GM23338 (cell line): ENCODE results near the gene SARS2. TPM values are rescaled to one million over a fixed set of nuclear protein-coding genes. Genes with fewer than 3 reads are reported as not detected.

Experiments used
- ATAC-seq: fragments of 200-7000 bp; cut with Tn5 transposase; 3 replicates; pipeline ENCODE4 v1.9.1; 2020
- DNase-seq: peaks from one replicate; pipeline ENCODE4 v3.0.0-alpha.2; 2015; ENCODE audit warnings: low spot score
- H2AFZ ChIP-seq: fragments of 200-600 bp; sonication (generic); 2 replicates; pipeline ENCODE4 v1.8.0; 2016; ENCODE audit warnings: antibody characterized with exemption, mild to moderate bottlenecking, moderate library complexity
- H3F3A ChIP-seq: fragments of 200-600 bp; sonication (generic); replicated peaks from 2 replicates; pipeline ENCODE4 v1.8.0; 2017; ENCODE audit warnings: antibody characterized with exemption, mixed run types, low read depth
- H3K27ac ChIP-seq: fragments of 200-600 bp; sonication (generic); 2 replicates; pipeline ENCODE4 v1.6.1; 2016; ENCODE audit warnings: low read depth
- H3K27me3 ChIP-seq: fragments of 200-600 bp; sonication (generic); 2 replicates; pipeline ENCODE4 v1.8.0; 2016; ENCODE audit warnings: mild to moderate bottlenecking, mixed run types, moderate library complexity; ENCODE audit not compliant: insufficient read depth
- H3K36me3 ChIP-seq: fragments of 200-600 bp; sonication (generic); 2 replicates; pipeline ENCODE4 v1.8.0; 2016; ENCODE audit warnings: mild to moderate bottlenecking; ENCODE audit not compliant: insufficient read depth
- H3K4me1 ChIP-seq: fragments of 200-600 bp; sonication (generic); 2 replicates; pipeline ENCODE4 v1.8.0; 2016; ENCODE audit warnings: mild to moderate bottlenecking, moderate library complexity; ENCODE audit not compliant: insufficient read depth
- H3K4me2 ChIP-seq: fragments of 200-600 bp; sonication (generic); 2 replicates; pipeline ENCODE4 v1.7.1; 2017; ENCODE audit warnings: mixed run types
- H3K4me3 ChIP-seq: fragments of 200-600 bp; sonication (generic); 2 replicates; pipeline ENCODE4 v1.6.1; 2016; ENCODE audit warnings: mixed run types
- H3K79me2 ChIP-seq: fragments of 200-600 bp; sonication (generic); replicated peaks from 2 replicates; pipeline ENCODE4 v1.8.0; 2017; ENCODE audit warnings: mild to moderate bottlenecking; ENCODE audit not compliant: insufficient read depth
- H3K9me2 ChIP-seq: fragments of 200-600 bp; sonication (generic); 2 replicates; pipeline ENCODE4 v1.8.0; 2017; ENCODE audit not compliant: insufficient read depth
- H4K20me1 ChIP-seq: fragments of 200-600 bp; sonication (generic); replicated peaks from 2 replicates; pipeline ENCODE4 v1.8.0; 2017; ENCODE audit warnings: mild to moderate bottlenecking; ENCODE audit not compliant: insufficient read depth
- H3K27ac Mint-ChIP-seq: 2 replicates; pipeline ENCODE4 v1.8.0; 2020; ENCODE audit warnings: inconsistent platforms, mild to moderate bottlenecking, moderate library complexity, mixed read lengths
- H3K27me3 Mint-ChIP-seq: 3 replicates; pipeline ENCODE4 v1.8.0; 2022; ENCODE audit warnings: low read depth, mild to moderate bottlenecking, moderate library complexity, mixed read lengths, inconsistent platforms; ENCODE audit not compliant: insufficient read depth, poor library complexity
- H3K36me3 Mint-ChIP-seq: 3 replicates; pipeline ENCODE4 v1.8.0; 2021; ENCODE audit warnings: low read depth, mild to moderate bottlenecking, inconsistent platforms, moderate library complexity, mixed read lengths
- H3K4me1 Mint-ChIP-seq: 3 replicates; pipeline ENCODE4 v1.8.0; 2020; ENCODE audit warnings: mild to moderate bottlenecking, inconsistent platforms, mixed read lengths
- H3K4me3 Mint-ChIP-seq: 3 replicates; pipeline ENCODE4 v1.8.0; 2021; ENCODE audit warnings: moderate library complexity, mild to moderate bottlenecking, inconsistent platforms, mixed read lengths
- H3K9me3 Mint-ChIP-seq: 3 replicates; pipeline ENCODE4 v1.8.0; 2020; ENCODE audit warnings: moderate library complexity, mild to moderate bottlenecking, inconsistent platforms, mixed read lengths
- CREB1 ChIP-seq: fragments of 250-450 bp; sonication (Bioruptor Pico); IDR thresholded peaks from 2 replicates; pipeline ENCODE4 v1.5.0; 2020; ENCODE audit warnings: low read depth, mild to moderate bottlenecking, moderate library complexity
- EZH2 ChIP-seq: fragments of 200-600 bp; sonication (generic); IDR thresholded peaks from one replicate; pipeline ENCODE4 v1.8.0; 2017; ENCODE audit warnings: antibody characterized with exemption, mild to moderate bottlenecking, low read depth; ENCODE audit not compliant: unreplicated experiment
- EZH2phosphoT487 ChIP-seq: fragments of 200-600 bp; sonication (generic); IDR thresholded peaks from one replicate; pipeline ENCODE4 v1.8.1; 2018; ENCODE audit warnings: antibody characterized with exemption; ENCODE audit not compliant: unreplicated experiment
- NANOG ChIP-seq: IDR thresholded peaks from 2 replicates; pipeline ENCODE4 v1.6.1; 2016; ENCODE audit warnings: antibody characterized with exemption, borderline replicate concordance
- POLR2AphosphoS5 ChIP-seq: IDR thresholded peaks from 2 replicates; pipeline ENCODE4 v1.6.1; 2016; ENCODE audit warnings: antibody characterized with exemption, low read depth
- ZNF114 ChIP-seq: fragments of 250-450 bp; sonication (Bioruptor Pico); IDR thresholded peaks from 2 replicates; pipeline ENCODE4 v1.5.0; 2020; ENCODE audit warnings: mild to moderate bottlenecking, moderate library complexity
- ZNF331 ChIP-seq: fragments of 250-450 bp; sonication (Bioruptor Pico); IDR thresholded peaks from 2 replicates; pipeline ENCODE4 v1.5.0; 2020; ENCODE audit warnings: low read depth, mild to moderate bottlenecking, moderate library complexity
- polyA plus RNA-seq: library from polyadenylated mRNA; unstranded; fragments of >200 nt; fragmentation: Nextera tagmentation; extraction: Ambion mirVana; gene quantifications from 2 replicates; pipeline ENCODE4 v1.2.1, GENCODE V29; 2016
- total RNA-seq: library from RNA; depleted of rRNA; stranded (reverse); fragments of >200 nt; shearing (Covaris generic); gene quantifications from 2 replicates; pipeline ENCODE4 v1.2.3, GENCODE V29; 2014
- TF ChIP-seq, protein P1 (sequence below): fragments of 250-450 bp; sonication (Bioruptor Pico); IDR thresholded peaks from 2 replicates; pipeline ENCODE4 v1.5.0; 2020; ENCODE audit warnings: mild to moderate bottlenecking, moderate library complexity

Gene SARS2
- total and polyA plus RNA-seq, 2 experiments from 2014 or later: 70.6 to 75.7 TPM

- TF ChIP-seq, protein P1, sequence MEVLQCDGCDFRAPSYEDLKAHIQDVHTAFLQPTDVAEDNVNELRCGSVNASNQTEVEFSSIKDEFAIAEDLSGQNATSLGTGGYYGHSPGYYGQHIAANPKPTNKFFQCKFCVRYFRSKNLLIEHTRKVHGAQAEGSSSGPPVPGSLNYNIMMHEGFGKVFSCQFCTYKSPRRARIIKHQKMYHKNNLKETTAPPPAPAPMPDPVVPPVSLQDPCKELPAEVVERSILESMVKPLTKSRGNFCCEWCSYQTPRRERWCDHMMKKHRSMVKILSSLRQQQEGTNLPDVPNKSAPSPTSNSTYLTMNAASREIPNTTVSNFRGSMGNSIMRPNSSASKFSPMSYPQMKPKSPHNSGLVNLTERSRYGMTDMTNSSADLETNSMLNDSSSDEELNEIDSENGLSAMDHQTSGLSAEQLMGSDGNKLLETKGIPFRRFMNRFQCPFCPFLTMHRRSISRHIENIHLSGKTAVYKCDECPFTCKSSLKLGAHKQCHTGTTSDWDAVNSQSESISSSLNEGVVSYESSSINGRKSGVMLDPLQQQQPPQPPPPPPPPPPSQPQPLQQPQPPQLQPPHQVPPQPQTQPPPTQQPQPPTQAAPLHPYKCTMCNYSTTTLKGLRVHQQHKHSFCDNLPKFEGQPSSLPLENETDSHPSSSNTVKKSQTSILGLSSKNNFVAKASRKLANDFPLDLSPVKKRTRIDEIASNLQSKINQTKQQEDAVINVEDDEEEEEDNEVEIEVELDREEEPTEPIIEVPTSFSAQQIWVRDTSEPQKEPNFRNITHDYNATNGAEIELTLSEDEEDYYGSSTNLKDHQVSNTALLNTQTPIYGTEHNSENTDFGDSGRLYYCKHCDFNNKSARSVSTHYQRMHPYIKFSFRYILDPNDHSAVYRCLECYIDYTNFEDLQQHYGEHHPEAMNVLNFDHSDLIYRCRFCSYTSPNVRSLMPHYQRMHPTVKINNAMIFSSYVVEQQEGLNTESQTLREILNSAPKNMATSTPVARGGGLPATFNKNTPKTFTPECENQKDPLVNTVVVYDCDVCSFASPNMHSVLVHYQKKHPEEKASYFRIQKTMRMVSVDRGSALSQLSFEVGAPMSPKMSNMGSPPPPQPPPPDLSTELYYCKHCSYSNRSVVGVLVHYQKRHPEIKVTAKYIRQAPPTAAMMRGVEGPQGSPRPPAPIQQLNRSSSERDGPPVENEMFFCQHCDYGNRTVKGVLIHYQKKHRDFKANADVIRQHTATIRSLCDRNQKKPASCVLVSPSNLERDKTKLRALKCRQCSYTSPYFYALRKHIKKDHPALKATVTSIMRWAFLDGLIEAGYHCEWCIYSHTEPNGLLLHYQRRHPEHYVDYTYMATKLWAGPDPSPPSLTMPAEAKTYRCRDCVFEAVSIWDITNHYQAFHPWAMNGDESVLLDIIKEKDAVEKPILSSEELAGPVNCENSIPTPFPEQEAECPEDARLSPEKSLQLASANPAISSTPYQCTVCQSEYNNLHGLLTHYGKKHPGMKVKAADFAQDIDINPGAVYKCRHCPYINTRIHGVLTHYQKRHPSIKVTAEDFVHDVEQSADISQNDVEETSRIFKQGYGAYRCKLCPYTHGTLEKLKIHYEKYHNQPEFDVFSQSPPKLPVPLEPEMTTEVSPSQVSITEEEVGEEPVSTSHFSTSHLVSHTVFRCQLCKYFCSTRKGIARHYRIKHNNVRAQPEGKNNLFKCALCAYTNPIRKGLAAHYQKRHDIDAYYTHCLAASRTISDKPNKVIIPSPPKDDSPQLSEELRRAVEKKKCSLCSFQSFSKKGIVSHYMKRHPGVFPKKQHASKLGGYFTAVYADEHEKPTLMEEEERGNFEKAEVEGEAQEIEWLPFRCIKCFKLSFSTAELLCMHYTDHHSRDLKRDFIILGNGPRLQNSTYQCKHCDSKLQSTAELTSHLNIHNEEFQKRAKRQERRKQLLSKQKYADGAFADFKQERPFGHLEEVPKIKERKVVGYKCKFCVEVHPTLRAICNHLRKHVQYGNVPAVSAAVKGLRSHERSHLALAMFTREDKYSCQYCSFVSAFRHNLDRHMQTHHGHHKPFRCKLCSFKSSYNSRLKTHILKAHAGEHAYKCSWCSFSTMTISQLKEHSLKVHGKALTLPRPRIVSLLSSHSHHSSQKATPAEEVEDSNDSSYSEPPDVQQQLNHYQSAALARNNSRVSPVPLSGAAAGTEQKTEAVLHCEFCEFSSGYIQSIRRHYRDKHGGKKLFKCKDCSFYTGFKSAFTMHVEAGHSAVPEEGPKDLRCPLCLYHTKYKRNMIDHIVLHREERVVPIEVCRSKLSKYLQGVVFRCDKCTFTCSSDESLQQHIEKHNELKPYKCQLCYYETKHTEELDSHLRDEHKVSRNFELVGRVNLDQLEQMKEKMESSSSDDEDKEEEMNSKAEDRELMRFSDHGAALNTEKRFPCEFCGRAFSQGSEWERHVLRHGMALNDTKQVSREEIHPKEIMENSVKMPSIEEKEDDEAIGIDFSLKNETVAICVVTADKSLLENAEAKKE (CRISPR knock-in tag): no peak
- TF ChIP-seq POLR2AphosphoS5: no peak
- TF ChIP-seq CREB1 (CRISPR knock-in tag): no peak
- no peak for TF ChIP-seq ZNF114
- TF ChIP-seq EZH2: no peak
- no peak for TF ChIP-seq NANOG
- no peak for TF ChIP-seq EZH2phosphoT487
Measured at GRCh38 chr19:38951187-38951586, 20.6 kb upstream of the SARS2 start (continued).

DNA sequence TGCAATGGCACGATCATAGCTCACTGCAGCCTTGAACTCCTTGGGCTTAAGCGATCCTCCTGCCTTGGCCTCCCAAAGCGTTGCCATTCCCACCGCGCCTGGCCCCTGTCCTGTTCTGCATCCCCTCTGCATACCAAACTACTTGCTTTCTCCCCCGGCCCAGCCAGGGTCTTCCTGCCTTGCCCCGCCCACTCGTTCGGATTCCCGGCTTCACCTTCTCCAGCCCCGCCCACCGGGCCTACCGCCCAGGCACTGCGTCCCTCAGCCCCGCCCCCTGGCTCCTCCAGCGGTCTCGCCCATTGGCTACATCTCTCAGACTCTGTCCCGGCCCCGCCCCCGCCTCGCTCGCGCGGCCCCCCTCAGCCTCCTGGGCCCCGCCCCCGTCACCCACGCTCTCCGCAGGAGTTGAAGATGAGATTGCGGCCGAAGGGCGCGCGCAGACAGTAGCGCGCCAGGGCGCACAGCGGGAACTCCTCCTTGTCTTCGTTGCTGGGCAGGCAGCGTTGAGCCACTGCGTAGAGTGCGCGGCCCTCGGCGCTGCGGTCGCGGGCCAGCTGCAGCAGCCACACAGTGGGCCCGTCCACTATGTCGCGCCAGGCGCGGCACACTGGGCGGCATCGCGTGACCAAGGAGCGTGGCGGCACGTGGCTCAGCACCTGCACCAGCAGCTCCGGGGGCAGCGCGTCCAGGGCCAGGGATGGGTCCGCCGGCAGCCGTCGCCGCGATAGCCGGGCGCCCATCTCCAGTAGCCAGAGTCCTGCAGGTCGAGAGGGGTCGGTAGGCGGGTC is 19.2 kb upstream of the SARS2 start:
- H3K4me2 ChIP-seq: peak overlapping the region; percentile 86
- Mint-ChIP-seq H3K27me3 (peaks cover 21% of the 10 kb centered on the region), H3K27ac (peak overlapping the region; percentile 74; the same call in 1 of the 2 replicates), H3K4me1 (peaks cover 5% of the 10 kb centered on the region), H3K4me3 (peak overlapping the region; percentile 76), H3K36me3 (peaks cover 6% of the 10 kb centered on the region; the same call in 2 of the 3 replicates), H3K9me3 (peaks cover 4% of the 10 kb centered on the region; the same call in 2 of the 3 replicates)
- ATAC-seq (peak; percentile 90), DNase-seq (peak; percentile 100)
- H3K9me2 ChIP-seq: no peaks in the 10 kb centered on the region
- peaks cover 4% of the 10 kb centered on the region; the same call in 1 of the 2 replicates for H3F3A ChIP-seq
- H3K4me3 ChIP-seq: peak overlapping the region; percentile 78
- H3K36me3 ChIP-seq: no peaks in the 10 kb centered on the region
- H3K27me3 ChIP-seq: no peaks in the 10 kb centered on the region
- peaks cover 6% of the 10 kb centered on the region; the same call in 1 of the 2 replicates for H4K20me1 ChIP-seq
- TF ChIP-seq NANOG: no peak
- TF ChIP-seq CREB1 (CRISPR knock-in tag): no peak
- no peak for TF ChIP-seq ZNF331 (CRISPR knock-in tag)
- TF ChIP-seq POLR2AphosphoS5: peak; percentile 83
- no peak for TF ChIP-seq EZH2
- TF ChIP-seq, protein P1 (CRISPR knock-in tag): no peak
- no peaks in the 10 kb centered on the region for H3K79me2 ChIP-seq
- H2AFZ ChIP-seq: peak overlapping the region; percentile 80
- H3K4me1 ChIP-seq: no peaks in the 10 kb centered on the region
- H3K27ac ChIP-seq: no peak overlapping the region
